HG03108 (cell line): ENCODE results near the gene MPP2.

Experiments
- ATAC-seq: cut with Tn5 transposase; IDR thresholded peaks from one replicate; pipeline ENCODE4 v1.9.1; 2021; ENCODE audit warnings: moderate library complexity; ENCODE audit not compliant: unreplicated experiment

Gene MPP2

DNA sequence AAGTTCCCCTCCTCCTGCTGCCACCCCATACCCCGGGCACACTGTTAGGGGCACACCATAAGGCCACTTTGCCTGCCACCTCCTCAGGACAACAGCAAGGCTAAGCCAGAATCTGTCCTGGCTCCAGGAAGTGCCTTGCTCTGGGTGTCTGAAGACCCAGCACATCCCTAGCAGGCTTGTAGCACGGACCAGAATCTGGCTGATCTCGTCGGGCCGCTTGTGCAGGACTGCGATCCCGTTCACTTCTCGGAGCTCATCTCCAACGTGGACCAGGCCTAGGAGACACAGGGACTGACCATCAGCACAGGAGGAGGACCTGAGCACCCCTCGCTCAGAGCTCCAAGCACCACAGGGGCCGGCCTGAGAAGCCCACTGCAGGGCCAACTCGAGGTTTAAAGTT, 81.8 kb downstream of the MPP2 start:
- no peak for ATAC-seq
